ENCODE data around the gene HCK. TPM values are rescaled to one million over a fixed set of nuclear protein-coding genes. Genes with fewer than 3 reads are reported as not detected.

Gene HCK
- total RNA-seq, 1 experiment from 2014 or later = 0.17 TPM

DNA sequence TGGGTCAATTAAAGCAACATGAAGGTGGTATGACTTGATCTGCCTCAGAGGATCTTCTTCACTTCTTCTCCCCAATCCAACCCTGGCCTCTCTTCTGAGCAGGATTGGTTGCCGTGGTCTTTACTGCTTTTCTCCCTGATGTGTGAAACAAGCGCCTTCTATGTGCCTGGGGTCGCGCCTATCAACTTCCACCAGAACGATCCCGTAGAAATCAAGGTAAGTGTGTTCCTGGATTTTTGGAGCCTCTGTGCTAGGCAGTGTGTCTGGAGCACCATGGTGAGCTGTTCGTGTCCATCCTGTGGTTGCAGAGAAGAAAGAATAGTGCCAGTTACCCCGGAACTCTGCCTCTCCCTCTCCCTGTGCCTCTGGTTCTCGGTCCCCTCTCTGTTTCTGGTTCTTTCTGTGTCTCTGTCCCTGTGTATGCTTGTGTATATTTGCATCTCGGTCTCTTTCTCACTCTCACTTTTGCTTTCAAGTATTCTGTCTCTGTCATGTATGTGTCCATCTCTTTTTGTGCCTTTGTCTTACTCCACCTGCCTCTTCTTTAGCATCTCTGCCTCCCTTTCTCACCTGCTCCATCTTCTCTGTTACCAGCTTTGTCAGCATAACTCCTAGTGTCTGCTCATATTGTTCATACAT, 81.0 kb downstream of the HCK start:
- Histone ChIP-seq H3K79me2 (ENCODE audit: insufficient read depth, low read length) (peaks cover 59% of the 10 kb centered on the region), H3K4me3 (replicated peaks in 1 of 2; ENCODE audit: low read depth in 1 of 2, low read length in 2 of 2) (no peak overlapping the region), H3K9me3 (ENCODE audit: control insufficient read depth in 1 of 2, insufficient read depth in 1 of 2, low read depth in 1 of 2, low read length in 2 of 2) (no peaks in the 10 kb centered on the region), H4K20me1 (ENCODE audit: insufficient read depth) (no peaks in the 10 kb centered on the region), H3K9me2 (ENCODE audit: insufficient read depth) (no peaks in the 10 kb centered on the region), H3K27ac (ENCODE audit: low read depth, low read length) (no peak overlapping the region), H3K36me3 (ENCODE audit: control insufficient read depth in 1 of 2, insufficient read depth in 2 of 2, low read length in 2 of 2) (peaks cover 0 to 15% of the 10 kb centered on the region in 2 experiments; a peak in 3 of 4 replicates), H3K4me1 (ENCODE audit: control insufficient read depth in 1 of 2, insufficient read depth in 2 of 2, low read length in 2 of 2) (no peaks in the 10 kb centered on the region), H3K27me3 (ENCODE audit: insufficient read depth, low read length) (no peaks in the 10 kb centered on the region), H2AFZ (ENCODE audit: low read depth, low read length, poor library complexity, severe bottlenecking) (no peak overlapping the region), H3K9ac (ENCODE audit: low read length) (no peak overlapping the region), H3K4me2 (ENCODE audit: low read length) (no peak overlapping the region)
- TF ChIP-seq CBX3 (IDR thresholded peaks at IDR 0.05; ENCODE audit: low read depth) = no peak
- TF ChIP-seq SIN3A (IDR thresholded peaks at IDR 0.05; ENCODE audit: low read depth) = no peak
- TF ChIP-seq TCF7L2 (IDR thresholded peaks at IDR 0.05; ENCODE audit: borderline replicate concordance, extremely low read depth, insufficient read depth, insufficient read length) = no peak
- no peak for TF ChIP-seq EZH2phosphoT487 (IDR thresholded peaks at IDR 0.05; ENCODE audit: borderline replicate concordance)
- no peak for TF ChIP-seq EGR1 (IDR thresholded peaks at IDR 0.05; ENCODE audit: low read depth)
- TF ChIP-seq ZFX (IDR thresholded peaks at IDR 0.05) = no peak
- no peak for TF ChIP-seq CTCF (IDR thresholded peaks at IDR 0.05 in 2 of 3, conservative IDR thresholded peaks at IDR 0.05 in 1 of 3; ENCODE audit: borderline replicate concordance in 1 of 3, insufficient read depth in 1 of 3, low read depth in 2 of 3, low read length in 2 of 3)
- no peak for TF ChIP-seq MAX (IDR thresholded peaks at IDR 0.05)
- no peak for TF ChIP-seq REST (IDR thresholded peaks at IDR 0.05; ENCODE audit: low read depth)
- TF ChIP-seq SRF (IDR thresholded peaks at IDR 0.05; ENCODE audit: low read depth) = no peak
- TF ChIP-seq RAD21 (IDR thresholded peaks at IDR 0.05; ENCODE audit: low read depth) = no peak
- no peak for TF ChIP-seq ELF1 (IDR thresholded peaks at IDR 0.05; ENCODE audit: borderline replicate concordance, low read depth)
- no peak for TF ChIP-seq JUND (IDR thresholded peaks at IDR 0.05)
- no peak for TF ChIP-seq EZH2 (IDR thresholded peaks at IDR 0.05)
- ATAC-seq = no peak
- ChIA-PET POLR2A (no interaction called here), RAD21 (ENCODE audit: low non-redundant PET in 1 of 2, low total read pairs in 2 of 2, uncharacterized antibody in 2 of 2, unreplicated experiment in 2 of 2) (no interaction called here), CTCF (no interaction called here)
- no TSS peak for BruUV-seq (replicated peaks)
- intact Hi-C loops (cut with micrococcal nuclease) = no loop called here
- no peak for DNase-seq (ENCODE audit: low read depth, low spot score)
